RWPE2 (cell line): ENCODE data around the gene ZNF80.

Experiments
- ATAC-seq: fragments of 200-7000 bp; cut with Tn5 transposase; 3 replicates; pipeline ENCODE4 v1.9.1; 2021; ENCODE audit warnings: low read depth
- DNase-seq: peaks from one replicate; pipeline ENCODE4 v3.0.0-alpha.2; 2020; ENCODE audit warnings: low spot score
- H3K27ac ChIP-seq: fragments of 450-650 bp; 2 replicates; pipeline ENCODE4 v1.5.1; 2017; ENCODE audit warnings: mild to moderate bottlenecking; ENCODE audit not compliant: poor library complexity, severe bottlenecking
- H3K27me3 ChIP-seq: fragments of 250-450 bp; sonication (Bioruptor Pico); 2 replicates; pipeline ENCODE4 v1.5.1; 2021; ENCODE audit warnings: mild to moderate bottlenecking, moderate library complexity; ENCODE audit not compliant: insufficient read depth, poor library complexity, severe bottlenecking
- H3K36me3 ChIP-seq: fragments of 250-450 bp; sonication (Bioruptor Pico); 2 replicates; pipeline ENCODE4 v1.5.1; 2020; ENCODE audit warnings: low read depth, mild to moderate bottlenecking, moderate library complexity
- H3K4me1 ChIP-seq: fragments of 250-450 bp; sonication (Bioruptor Pico); 2 replicates; pipeline ENCODE4 v1.5.1; 2021; ENCODE audit warnings: mild to moderate bottlenecking, moderate library complexity; ENCODE audit not compliant: insufficient read depth, poor library complexity, severe bottlenecking
- H3K4me3 ChIP-seq: fragments of 250-450 bp; sonication (Bioruptor Pico); 2 replicates; pipeline ENCODE4 v1.5.1; 2021; ENCODE audit warnings: mild to moderate bottlenecking, moderate library complexity; ENCODE audit not compliant: severe bottlenecking
- H3K9me3 ChIP-seq: fragments of 250-450 bp; sonication (Bioruptor Pico); 2 replicates; pipeline ENCODE4 v1.5.1; 2021; ENCODE audit warnings: mild to moderate bottlenecking, moderate library complexity; ENCODE audit not compliant: severe bottlenecking
- CTCF ChIP-seq: fragments of 450-650 bp; IDR thresholded peaks from one replicate; pipeline ENCODE4 v1.5.1; 2017; ENCODE audit warnings: mild to moderate bottlenecking, moderate library complexity; ENCODE audit not compliant: poor library complexity, severe bottlenecking

ZNF80 gene

DNA sequence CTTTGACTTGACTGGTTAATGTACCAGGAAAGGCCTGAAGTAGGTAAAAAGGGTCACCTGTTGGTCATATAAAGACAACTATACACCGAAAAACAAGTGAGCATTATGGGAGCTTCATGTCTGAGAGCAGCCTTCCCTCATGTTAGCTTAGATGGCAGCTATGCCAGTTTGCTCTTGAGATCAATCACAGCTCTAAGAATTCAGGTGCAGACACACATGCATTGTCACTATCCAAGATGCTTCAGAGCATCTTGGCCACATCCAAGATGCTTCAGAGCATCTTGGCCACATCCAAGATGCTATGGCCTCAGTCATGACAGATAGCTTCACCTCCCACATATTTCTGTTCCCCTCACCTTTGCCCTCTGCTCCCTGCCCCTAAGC lies 15.5 kb downstream of the ZNF80 start:
- no peak for ATAC-seq
- H3K4me1 ChIP-seq = no peaks in the 10 kb centered on the region
- H3K36me3 ChIP-seq = no peaks in the 10 kb centered on the region
- DNase-seq = no peak
- no peaks in the 10 kb centered on the region for H3K9me3 ChIP-seq
- no peaks in the 10 kb centered on the region for H3K27me3 ChIP-seq
- no peak overlapping the region for H3K27ac ChIP-seq
- TF ChIP-seq CTCF = no peak
- no peak overlapping the region for H3K4me3 ChIP-seq

DNA sequence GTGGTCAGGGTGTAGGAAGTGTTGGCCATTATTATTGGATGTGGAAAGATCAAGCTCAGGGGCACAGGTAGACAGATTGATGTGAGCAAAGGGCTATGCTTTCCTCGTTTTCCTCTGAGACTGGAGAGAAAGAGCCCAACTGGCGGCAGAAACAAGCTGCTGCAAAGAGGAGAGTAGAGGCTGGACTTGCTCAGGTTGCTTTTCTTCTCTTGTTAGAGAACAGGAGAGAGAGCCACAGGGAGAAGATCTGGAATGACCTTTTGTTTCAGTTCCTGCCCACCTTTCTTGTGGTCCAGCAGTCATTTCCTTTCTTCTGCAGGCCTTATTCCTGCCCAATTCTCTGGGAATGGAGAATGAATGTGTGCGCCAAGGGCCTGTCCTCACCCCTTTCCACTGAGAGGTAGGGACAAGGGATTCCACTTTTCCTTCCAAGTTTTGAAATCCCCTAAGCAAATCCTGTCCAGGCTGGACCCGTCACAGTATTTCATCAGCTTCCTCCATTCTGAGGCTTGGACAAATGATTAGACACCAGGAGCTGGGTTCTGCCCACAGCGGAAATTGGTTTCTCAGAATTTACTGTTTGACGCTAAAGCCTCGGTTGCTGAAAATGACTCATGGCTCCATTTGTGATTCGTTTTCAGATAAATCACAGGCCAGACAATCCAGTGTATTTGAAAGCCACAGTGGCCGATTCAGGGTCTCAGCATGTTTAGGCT lies 16.1 kb downstream of the ZNF80 start:
- no peaks in the 10 kb centered on the region for H3K36me3 ChIP-seq

DNA sequence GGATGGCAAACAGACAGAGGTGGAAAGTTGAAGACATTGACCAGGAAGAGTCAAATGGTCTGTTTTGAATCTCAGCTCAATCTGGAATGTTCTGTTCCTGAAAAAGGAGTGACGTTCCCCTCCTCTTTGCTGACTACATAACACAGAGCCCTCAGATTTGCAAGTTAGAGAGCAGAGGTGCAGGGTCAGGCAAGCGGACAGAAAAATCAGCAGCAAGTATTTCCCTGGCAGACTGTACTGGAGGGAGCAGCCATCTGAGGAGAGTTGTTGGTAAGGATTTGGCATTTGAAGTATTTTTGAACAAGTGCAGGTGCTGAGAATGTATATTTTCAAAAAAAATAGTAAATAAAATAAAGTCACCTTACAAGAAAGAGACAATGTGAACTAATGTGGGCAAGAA lies 17.6 kb downstream of the ZNF80 start:
- no peaks in the 10 kb centered on the region for H3K4me1 ChIP-seq
- DNase-seq (no peak), ATAC-seq (no peak)
- H3K27ac ChIP-seq = no peak overlapping the region
- no peak for TF ChIP-seq CTCF
- H3K27me3 ChIP-seq = no peaks in the 10 kb centered on the region
- no peak overlapping the region for H3K4me3 ChIP-seq
- H3K36me3 ChIP-seq = no peaks in the 10 kb centered on the region
- no peaks in the 10 kb centered on the region for H3K9me3 ChIP-seq

More for the DNA sequence above, 16.1 kb downstream of the ZNF80 start:
- H3K9me3 ChIP-seq = no peaks in the 10 kb centered on the region
- no peak for ATAC-seq
- no peak overlapping the region for H3K4me3 ChIP-seq
- TF ChIP-seq CTCF = no peak
- no peaks in the 10 kb centered on the region for H3K27me3 ChIP-seq
- H3K27ac ChIP-seq = no peak overlapping the region
- DNase-seq = no peak
- no peaks in the 10 kb centered on the region for H3K4me1 ChIP-seq

GRCh38 chr3:114218578-114219185 lies 18.7 kb downstream of the ZNF80 start:
- Histone ChIP-seq H3K27me3 (no peaks in the 10 kb centered on the region), H3K9me3 (no peaks in the 10 kb centered on the region), H3K4me3 (no peak overlapping the region), H3K36me3 (no peaks in the 10 kb centered on the region), H3K27ac (no peak overlapping the region), H3K4me1 (no peaks in the 10 kb centered on the region)
- ATAC-seq (no peak), DNase-seq (no peak)
- TF ChIP-seq CTCF = no peak

DNA sequence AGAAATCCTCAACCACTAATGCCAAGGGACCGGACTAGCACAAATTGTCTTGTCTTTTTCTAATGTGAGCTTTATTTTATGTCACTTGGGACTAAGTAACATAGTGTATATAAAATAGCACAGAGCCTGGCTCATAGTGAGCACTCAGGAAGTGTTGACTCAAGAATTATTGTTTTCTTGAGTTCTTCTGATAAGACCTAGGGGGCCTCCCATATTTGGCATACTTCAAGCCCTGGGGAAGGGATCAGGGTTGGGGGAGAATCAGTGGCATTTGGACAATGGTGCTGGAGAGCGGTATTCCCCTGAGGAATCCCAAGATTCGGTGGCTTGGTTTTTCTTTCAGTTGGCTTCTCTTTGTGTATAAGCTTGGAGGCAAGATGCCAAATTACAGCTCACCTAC lies 19.4 kb downstream of the ZNF80 start:
- ATAC-seq (no peak), DNase-seq (no peak)

More for the DNA sequence above, 19.4 kb downstream of the ZNF80 start:
- H3K27me3 ChIP-seq = no peaks in the 10 kb centered on the region
- no peak for TF ChIP-seq CTCF
- no peaks in the 10 kb centered on the region for H3K36me3 ChIP-seq
- no peak overlapping the region for H3K4me3 ChIP-seq
- H3K9me3 ChIP-seq = no peaks in the 10 kb centered on the region
- H3K27ac ChIP-seq = no peak overlapping the region
- no peaks in the 10 kb centered on the region for H3K4me1 ChIP-seq
